Measurements from ENCODE around the gene TACC2. TPM values are rescaled to one million over a fixed set of nuclear protein-coding genes. Genes with fewer than 3 reads are reported as not detected.
"Not testable (repeated sequence)": the region's sequence is repeated elsewhere in the genome, so short reads cannot be mapped to it uniquely, and the experiment has no call there.

The TACC2 gene
- total RNA-seq, 1 donor from 2014 or later = not detected

DNA sequence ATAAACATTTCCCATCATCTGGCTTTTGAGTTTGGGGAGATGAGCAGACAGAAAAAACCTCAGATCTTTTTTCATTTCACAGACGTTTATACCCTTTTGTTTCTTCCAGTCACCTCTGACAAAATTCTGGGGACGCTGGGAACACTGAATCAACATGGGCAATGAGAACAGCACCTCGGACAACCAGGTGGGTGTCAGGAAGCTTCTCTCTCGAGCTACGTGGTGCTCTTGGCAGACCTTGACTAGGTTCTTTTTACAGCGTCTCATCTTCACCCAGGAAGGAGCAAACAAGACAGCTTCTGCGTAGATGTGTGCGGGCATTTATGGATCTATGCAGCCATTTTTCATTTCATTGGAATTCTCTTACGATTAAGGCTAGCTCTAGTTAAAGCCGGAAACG is 32.9 kb downstream of the TACC2 start:
- Mint-ChIP-seq H3K27ac (no peak overlapping the region), H3K9me3 (no peaks in the 10 kb centered on the region), H3K27me3 (ENCODE audit: insufficient read depth) (peaks cover 4% of the 10 kb centered on the region), H3K4me1 (ENCODE audit: low read depth) (no peaks in the 10 kb centered on the region), H3K36me3 (ENCODE audit: low read depth) (no peaks in the 10 kb centered on the region), H3K4me3 (no peak overlapping the region)
- intact Hi-C loops (cut with micrococcal nuclease) = no loop called here
- DNase-seq (ENCODE audit: low spot score) = no peak

DNA sequence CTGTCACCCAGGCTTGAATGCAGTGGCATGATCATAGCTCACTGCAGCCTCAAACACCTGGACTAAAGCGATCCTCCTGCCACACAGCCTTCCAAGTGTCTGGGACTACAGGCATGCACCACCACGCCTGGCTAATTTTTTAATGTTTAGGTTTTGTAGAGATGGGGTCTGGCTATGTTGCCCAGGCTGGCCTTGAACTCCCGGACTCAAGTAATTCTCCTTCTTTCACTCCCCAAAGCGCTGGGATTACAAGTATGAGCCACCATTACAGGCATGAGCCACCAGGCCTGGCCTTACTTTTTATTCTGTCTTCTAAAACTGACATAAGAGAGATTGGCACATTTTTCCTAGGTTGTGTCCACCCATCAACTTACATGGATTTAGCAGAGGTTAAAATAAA is 33.3 kb downstream of the TACC2 start:
- Mint-ChIP-seq H3K27me3 (ENCODE audit: insufficient read depth) (peaks cover 4% of the 10 kb centered on the region), H3K4me3 (no peak overlapping the region), H3K36me3 (ENCODE audit: low read depth) (no peaks in the 10 kb centered on the region), H3K9me3 (no peaks in the 10 kb centered on the region), H3K4me1 (ENCODE audit: low read depth) (no peaks in the 10 kb centered on the region), H3K27ac (no peak overlapping the region)
- intact Hi-C loops (cut with micrococcal nuclease) = no loop called here
- no peak for DNase-seq (ENCODE audit: low spot score)

DNA sequence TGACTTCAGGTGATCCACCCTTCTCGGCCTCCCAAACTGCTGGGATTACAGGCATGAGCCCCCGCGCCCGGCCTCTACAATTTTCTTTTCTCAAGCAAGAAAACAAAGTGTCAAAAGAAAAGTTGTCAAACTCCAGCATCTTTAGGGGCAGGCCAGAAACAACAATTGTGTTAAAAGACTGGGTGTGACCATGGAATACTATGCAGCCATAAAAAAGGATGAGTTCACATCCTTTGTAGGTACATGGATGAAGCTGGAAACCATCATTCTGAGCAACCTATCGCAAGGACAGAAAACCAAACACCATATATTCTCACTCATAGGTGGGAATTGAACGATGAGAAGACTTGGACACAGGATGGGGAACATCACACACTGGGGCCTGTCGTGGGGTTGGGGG is 34.3 kb downstream of the TACC2 start:
- intact Hi-C loops (cut with micrococcal nuclease); H3K27me3 Mint-ChIP-seq (ENCODE audit: insufficient read depth); H3K4me3 Mint-ChIP-seq; H3K36me3 Mint-ChIP-seq (ENCODE audit: low read depth); H3K9me3 Mint-ChIP-seq; DNase-seq (ENCODE audit: low spot score); H3K4me1 Mint-ChIP-seq (ENCODE audit: low read depth); H3K27ac Mint-ChIP-seq: not testable (repeated sequence)

DNA sequence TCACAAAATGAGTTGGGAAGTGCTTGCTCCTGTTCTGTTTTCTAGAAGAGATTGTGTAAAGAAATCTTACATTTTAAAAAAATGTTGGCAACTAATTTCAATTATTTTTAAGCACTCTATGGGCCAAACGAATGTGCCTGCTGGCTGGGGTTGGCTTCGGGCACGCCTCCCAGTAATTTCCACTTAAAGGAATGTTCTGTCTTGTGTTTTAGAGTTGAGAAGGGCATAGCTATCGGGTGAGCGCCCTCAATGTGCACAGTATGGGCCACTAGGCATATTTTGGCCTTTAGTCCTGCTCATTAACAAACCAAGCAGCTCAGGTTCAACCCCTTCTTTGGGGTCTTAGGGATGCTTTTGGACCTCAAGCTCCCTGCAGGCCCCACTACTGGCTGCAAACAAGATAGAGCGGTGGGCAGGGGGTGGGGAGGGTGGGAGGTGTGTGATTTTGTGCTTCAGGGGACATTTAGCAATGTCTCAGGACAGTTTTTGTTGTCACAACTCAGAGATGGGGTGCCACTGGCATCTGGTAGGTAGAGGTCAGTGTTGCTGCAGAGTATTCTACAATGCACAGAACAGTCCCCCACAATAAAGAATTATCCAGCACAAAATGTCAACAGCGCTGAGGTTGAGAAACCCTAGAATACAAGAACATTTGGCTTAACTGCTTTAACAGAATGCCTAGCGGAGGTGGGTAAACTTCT is 40.7 kb downstream of the TACC2 start:
- Mint-ChIP-seq H3K27me3 (ENCODE audit: insufficient read depth) (peaks cover 3% of the 10 kb centered on the region), H3K36me3 (ENCODE audit: low read depth) (no peaks in the 10 kb centered on the region), H3K4me1 (ENCODE audit: low read depth) (no peaks in the 10 kb centered on the region), H3K4me3 (no peak overlapping the region), H3K9me3 (no peaks in the 10 kb centered on the region), H3K27ac (no peak overlapping the region)
- DNase-seq (ENCODE audit: low spot score) = no peak
- intact Hi-C loops (cut with micrococcal nuclease) = no loop called here

DNA sequence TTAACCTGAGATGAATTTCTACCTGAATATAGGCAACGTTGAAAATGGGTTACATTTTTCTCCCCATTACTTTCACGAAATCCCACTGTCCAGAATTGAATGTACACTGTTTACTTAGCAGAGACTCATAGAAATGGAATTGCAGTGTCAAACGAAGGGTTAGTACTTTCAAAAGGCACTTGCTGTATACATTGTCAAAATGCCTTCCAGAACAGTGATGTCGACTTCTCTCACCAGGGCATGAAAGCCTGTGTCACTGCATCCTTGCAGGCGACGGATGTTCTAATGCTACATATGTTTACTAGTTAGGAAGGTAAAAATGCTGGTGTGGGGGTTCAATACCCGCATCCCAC is 41.2 kb downstream of the TACC2 start:
- no peak for DNase-seq (ENCODE audit: low spot score)
- peaks cover 5% of the 10 kb centered on the region for H3K27me3 Mint-ChIP-seq (ENCODE audit: insufficient read depth)
- H3K9me3 Mint-ChIP-seq = no peaks in the 10 kb centered on the region
- H3K4me1 Mint-ChIP-seq (ENCODE audit: low read depth) = no peaks in the 10 kb centered on the region
- no peak overlapping the region for H3K27ac Mint-ChIP-seq
- H3K36me3 Mint-ChIP-seq (ENCODE audit: low read depth) = no peaks in the 10 kb centered on the region
- H3K4me3 Mint-ChIP-seq = no peak overlapping the region
- intact Hi-C loops (cut with micrococcal nuclease) = no loop called here

DNA sequence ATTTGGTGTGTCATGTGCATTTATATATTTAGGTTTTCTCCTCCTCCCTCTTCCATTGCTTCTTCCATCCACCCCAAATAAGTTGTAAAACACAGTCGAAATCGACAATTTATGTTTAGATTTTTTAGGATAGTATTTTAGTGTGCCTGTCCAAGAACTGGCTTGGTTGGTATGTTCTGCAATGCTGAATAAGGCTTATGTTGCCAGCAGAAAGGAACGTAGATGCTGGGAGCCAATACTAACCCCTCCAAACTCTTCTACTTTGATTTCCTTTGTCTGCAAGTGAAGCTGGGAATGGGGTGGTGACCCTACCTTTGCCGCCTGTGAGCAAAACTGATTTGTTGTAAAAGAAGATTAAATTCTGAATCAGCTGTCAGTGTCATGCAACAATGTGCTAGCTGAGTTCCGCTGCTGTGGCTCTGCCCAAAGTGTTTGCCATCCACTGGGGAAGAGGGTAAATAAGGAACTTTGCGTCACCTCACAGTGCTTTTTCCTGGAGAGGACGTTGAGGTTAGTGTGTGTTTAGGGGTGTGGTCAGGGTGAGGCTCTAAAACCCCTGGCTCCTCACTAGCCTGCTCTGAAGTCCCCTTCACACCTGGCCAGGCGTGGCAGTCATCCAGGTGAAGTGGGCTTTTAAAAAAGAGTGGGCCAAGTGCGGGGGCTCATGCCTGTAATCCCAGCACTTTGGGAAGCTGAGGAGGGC is 44.4 kb downstream of the TACC2 start:
- H3K4me1 Mint-ChIP-seq (ENCODE audit: low read depth) = no peaks in the 10 kb centered on the region
- peaks cover 5% of the 10 kb centered on the region for H3K27me3 Mint-ChIP-seq (ENCODE audit: insufficient read depth)
- intact Hi-C loops (cut with micrococcal nuclease) = no loop called here
- H3K4me3 Mint-ChIP-seq = no peak overlapping the region
- no peak for DNase-seq (ENCODE audit: low spot score)
- H3K27ac Mint-ChIP-seq = no peak overlapping the region
- no peaks in the 10 kb centered on the region for H3K9me3 Mint-ChIP-seq
- no peaks in the 10 kb centered on the region for H3K36me3 Mint-ChIP-seq (ENCODE audit: low read depth)

DNA sequence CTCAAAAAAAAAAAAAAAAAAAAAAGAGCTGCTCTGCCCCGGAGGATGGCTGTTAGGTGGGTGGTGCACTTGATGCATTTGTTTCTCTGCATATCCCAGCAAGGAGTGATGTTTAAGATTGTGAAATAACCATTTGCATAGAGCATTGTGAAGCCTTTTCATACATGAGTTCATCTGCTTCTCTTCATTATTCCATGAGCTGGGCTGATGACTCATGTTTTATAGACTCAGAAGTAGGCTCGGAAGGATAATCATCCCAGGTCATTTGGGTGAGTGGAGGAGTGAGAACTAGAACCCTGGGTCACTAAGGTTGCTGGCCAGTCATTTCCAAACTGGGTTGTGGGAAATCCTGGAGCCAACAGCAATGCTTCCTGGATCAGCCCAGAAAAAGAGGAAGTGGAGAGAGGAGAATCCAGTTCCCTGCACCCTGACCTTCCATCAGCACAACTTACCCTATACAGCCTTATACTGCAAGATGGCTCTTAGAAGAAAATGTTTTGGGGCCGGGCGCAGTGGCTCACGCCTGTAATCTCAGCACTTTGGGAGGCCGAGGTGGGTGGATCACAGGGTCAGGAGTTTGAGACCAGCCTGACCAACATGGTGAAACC is 45.3 kb downstream of the TACC2 start:
- no peak overlapping the region for H3K27ac Mint-ChIP-seq
- intact Hi-C loops (cut with micrococcal nuclease) = no loop called here
- no peak overlapping the region for H3K4me3 Mint-ChIP-seq
- no peak for DNase-seq (ENCODE audit: low spot score)
- H3K36me3 Mint-ChIP-seq (ENCODE audit: low read depth) = no peaks in the 10 kb centered on the region
- H3K9me3 Mint-ChIP-seq = no peaks in the 10 kb centered on the region
- H3K27me3 Mint-ChIP-seq (ENCODE audit: insufficient read depth) = peaks cover 4% of the 10 kb centered on the region
- H3K4me1 Mint-ChIP-seq (ENCODE audit: low read depth) = no peaks in the 10 kb centered on the region

DNA sequence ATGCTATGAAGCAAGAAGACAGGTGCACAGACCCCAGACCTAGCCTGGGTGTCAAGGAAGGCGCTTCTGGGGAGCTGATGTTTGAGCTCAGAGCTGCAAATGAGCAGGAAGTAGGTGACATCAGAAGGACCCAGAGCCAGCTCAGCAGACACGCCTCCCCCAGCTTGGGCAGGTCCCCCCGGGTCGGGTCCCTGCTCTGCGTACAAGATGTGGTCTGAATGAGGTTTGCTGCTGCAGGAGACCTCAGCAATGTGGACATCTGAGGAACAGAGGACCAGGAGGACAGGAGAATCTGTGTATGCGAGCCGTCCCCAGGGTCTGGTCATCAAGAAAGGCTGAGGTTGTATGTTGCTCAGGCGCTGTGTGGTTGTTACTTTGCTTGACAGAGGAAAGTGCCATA is 51.8 kb downstream of the TACC2 start:
- Mint-ChIP-seq H3K36me3 (ENCODE audit: low read depth) (no peaks in the 10 kb centered on the region), H3K4me3 (no peak overlapping the region), H3K27ac (no peak overlapping the region), H3K27me3 (ENCODE audit: insufficient read depth) (no peaks in the 10 kb centered on the region), H3K4me1 (ENCODE audit: low read depth) (no peaks in the 10 kb centered on the region), H3K9me3 (no peaks in the 10 kb centered on the region)
- DNase-seq (ENCODE audit: low spot score) = no peak
- intact Hi-C loops (cut with micrococcal nuclease) = no loop called here

DNA sequence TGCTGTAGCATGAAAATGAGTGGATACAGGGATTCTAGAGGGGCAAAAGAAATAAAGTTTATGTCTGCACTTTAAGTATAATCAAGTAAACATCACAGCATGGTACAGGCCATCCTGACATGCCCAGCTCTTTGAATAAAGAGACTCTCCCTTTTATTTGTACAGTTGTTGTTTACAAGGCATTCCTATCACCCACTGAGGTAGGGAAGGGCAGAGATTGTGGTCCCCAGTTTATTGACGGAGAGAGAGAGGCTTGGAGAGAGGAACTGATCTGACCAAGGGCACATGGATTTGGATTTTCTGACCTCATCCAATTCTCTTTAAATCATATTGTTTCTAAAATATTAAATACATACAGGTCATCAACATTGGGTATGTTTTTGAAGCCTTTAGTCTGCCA is 53.9 kb downstream of the TACC2 start:
- intact Hi-C loops (cut with micrococcal nuclease) = no loop called here
- Mint-ChIP-seq H3K4me1 (ENCODE audit: low read depth) (no peaks in the 10 kb centered on the region), H3K4me3 (no peak overlapping the region), H3K27ac (no peak overlapping the region), H3K9me3 (no peaks in the 10 kb centered on the region), H3K36me3 (ENCODE audit: low read depth) (no peaks in the 10 kb centered on the region), H3K27me3 (ENCODE audit: insufficient read depth) (no peaks in the 10 kb centered on the region)
- no peak for DNase-seq (ENCODE audit: low spot score)

DNA sequence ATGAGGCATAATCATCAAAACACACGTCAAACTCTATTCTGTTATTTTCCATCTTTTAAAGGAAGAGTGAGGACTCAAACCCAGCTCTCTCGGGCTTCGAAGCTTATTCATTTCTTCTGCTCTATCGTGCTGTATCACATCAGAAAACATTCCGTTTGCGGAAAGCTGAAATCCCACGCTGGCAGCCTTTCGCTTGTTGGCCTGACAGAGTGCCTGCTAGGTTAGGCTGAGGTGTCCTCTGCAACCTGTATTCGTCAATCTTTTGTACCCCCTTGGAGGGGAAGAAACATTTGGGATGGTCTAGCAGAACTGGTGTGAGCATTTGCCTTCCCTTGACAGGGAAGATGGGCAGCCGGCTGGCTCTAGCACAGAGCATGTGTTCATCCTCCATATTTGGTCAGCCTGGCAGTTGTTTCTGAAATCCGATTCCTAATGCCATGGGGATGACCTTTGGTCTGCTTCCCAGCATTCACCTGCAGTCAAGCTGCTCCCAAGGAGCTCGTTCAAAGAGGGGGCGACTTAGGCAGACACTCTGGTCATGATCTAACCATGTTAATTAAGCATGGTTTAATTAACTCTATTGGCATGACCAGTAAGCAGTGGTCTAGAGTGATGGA is 55.2 kb downstream of the TACC2 start:
- no peaks in the 10 kb centered on the region for H3K4me1 Mint-ChIP-seq (ENCODE audit: low read depth)
- H3K27me3 Mint-ChIP-seq (ENCODE audit: insufficient read depth) = no peaks in the 10 kb centered on the region
- H3K9me3 Mint-ChIP-seq = no peaks in the 10 kb centered on the region
- H3K36me3 Mint-ChIP-seq (ENCODE audit: low read depth) = no peaks in the 10 kb centered on the region
- no peak overlapping the region for H3K27ac Mint-ChIP-seq
- no peak for DNase-seq (ENCODE audit: low spot score)
- intact Hi-C loops (cut with micrococcal nuclease) = no loop called here
- no peak overlapping the region for H3K4me3 Mint-ChIP-seq

DNA sequence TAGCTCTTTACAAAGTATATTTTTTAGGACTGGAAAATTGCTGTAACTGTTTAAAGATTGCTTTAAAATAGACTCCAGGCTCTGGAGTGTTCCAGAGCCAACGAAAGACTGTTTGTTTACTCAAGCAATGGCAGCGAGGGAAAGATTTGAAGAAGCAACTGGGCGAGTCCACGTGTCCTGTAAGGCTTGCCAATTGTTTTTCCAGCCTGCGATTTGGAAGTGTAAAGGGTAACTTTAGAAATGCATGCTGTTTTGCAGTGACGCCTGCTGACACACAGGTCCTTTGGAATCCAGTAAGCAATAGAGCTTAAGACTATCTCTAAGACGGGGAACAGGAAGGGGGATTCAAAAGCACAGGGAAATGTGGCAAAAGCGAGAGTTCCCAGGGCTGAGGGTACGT is 55.8 kb downstream of the TACC2 start:
- Mint-ChIP-seq H3K9me3 (no peaks in the 10 kb centered on the region), H3K4me3 (no peak overlapping the region), H3K36me3 (ENCODE audit: low read depth) (no peaks in the 10 kb centered on the region), H3K27me3 (ENCODE audit: insufficient read depth) (no peaks in the 10 kb centered on the region), H3K4me1 (ENCODE audit: low read depth) (no peaks in the 10 kb centered on the region), H3K27ac (no peak overlapping the region)
- intact Hi-C loops (cut with micrococcal nuclease) = no loop called here
- no peak for DNase-seq (ENCODE audit: low spot score)

DNA sequence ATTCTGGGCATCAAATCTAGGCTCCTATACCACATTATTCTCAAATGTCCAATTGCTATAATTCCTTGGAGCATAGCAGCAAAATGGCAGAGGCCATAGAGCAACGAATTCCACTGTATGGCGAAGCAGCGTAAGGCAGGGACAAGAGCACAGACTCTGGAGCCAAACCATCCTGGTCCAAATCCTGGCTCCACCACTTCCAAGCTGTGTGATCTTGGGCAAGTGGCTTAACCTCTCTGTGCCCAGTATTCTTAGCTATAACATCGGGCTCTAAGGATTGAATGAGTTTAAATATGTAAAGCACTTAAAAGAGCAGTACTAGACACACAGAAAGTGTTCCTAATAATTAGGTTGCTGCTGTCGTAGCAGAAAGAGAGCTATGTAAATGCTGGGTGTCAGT is 56.2 kb downstream of the TACC2 start:
- no peaks in the 10 kb centered on the region for H3K36me3 Mint-ChIP-seq (ENCODE audit: low read depth)
- H3K27me3 Mint-ChIP-seq (ENCODE audit: insufficient read depth) = no peaks in the 10 kb centered on the region
- no peaks in the 10 kb centered on the region for H3K9me3 Mint-ChIP-seq
- DNase-seq (ENCODE audit: low spot score) = no peak
- H3K4me3 Mint-ChIP-seq = no peak overlapping the region
- no peaks in the 10 kb centered on the region for H3K4me1 Mint-ChIP-seq (ENCODE audit: low read depth)
- H3K27ac Mint-ChIP-seq = no peak overlapping the region
- intact Hi-C loops (cut with micrococcal nuclease) = no loop called here

DNA sequence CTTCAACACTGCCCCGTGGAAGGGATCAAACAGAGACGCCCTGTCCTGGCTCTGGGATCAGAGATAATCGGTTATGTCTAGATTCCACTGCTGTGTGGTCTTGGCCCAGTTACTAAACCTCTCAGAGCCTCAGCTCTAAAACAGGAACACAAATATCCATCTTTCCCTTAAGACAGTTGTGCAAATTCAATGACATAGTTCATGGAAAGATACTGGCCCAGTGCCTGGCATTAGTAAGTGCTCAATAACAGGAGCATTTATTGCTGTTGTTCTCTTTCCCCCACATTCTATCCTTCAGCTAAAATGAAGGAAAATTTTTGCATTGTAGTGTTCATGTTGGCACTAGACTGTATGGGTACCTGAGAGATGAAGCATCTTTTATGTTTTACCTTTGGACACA is 58.6 kb downstream of the TACC2 start:
- H3K4me1 Mint-ChIP-seq (ENCODE audit: low read depth) = no peaks in the 10 kb centered on the region
- no peak overlapping the region for H3K4me3 Mint-ChIP-seq
- no peaks in the 10 kb centered on the region for H3K9me3 Mint-ChIP-seq
- no peak overlapping the region for H3K27ac Mint-ChIP-seq
- intact Hi-C loops (cut with micrococcal nuclease) = no loop called here
- H3K36me3 Mint-ChIP-seq (ENCODE audit: low read depth) = no peaks in the 10 kb centered on the region
- no peaks in the 10 kb centered on the region for H3K27me3 Mint-ChIP-seq (ENCODE audit: insufficient read depth)
- no peak for DNase-seq (ENCODE audit: low spot score)
